A549 (cell line): Measurements from ENCODE around the gene HIGD1B. TPM values are rescaled to one million over a fixed set of nuclear protein-coding genes. Genes with fewer than 3 reads are reported as not detected.

Experiments used
- ATAC-seq, 2 experiments: fragments of 200-7000 bp in 1 of 2; fragments of >200 bp in 1 of 2; cut with Nextera tagmentation in 1 of 2; cut with Tn5 transposase in 1 of 2; 3 replicates each; pipeline versions ENCODE4 v1.8.0 to v1.9.1; 2018 to 2020; ENCODE audit warnings: mild to moderate bottlenecking in 1 of 2, moderate library complexity in 1 of 2
- CTCF ChIA-PET: fragments of 300-600 bp; sonication (Branson Sonifier 250); formaldehyde crosslinking; extraction: SDS; loops from one replicate; lab custom pipeline; 2021; ENCODE audit warnings: antibody characterized with exemption, inconsistent platforms; lab: Yijun Ruan, JAX
- POLR2A ChIA-PET: fragments of 350-600 bp; formaldehyde crosslinking; extraction: SDS; loops from one replicate; lab custom pipeline; 2021; ENCODE audit warnings: antibody characterized with exemption, inconsistent platforms; lab: Yijun Ruan, JAX
- DNase-seq, 2 experiments: peaks; one replicate each; pipeline versions ENCODE4 v3.0.0 to v3.0.0-alpha.2; 2011 to 2016; ENCODE audit warnings: low read depth in 1 of 2, low spot score in 1 of 2
- FAIRE-seq: peaks from 2 replicates; lab custom pipeline; 2011; peaks lifted over from hg19 to GRCh38; lab: Jason Lieb, UNC
- H3K27ac ChIP-seq, 2 experiments: fragments of >200 bp; sonication (Bioruptor Twin); formaldehyde crosslinking; 3 replicates each; pipeline ENCODE4 v1.5.1; 2016 to 2017
- H3K4me1 ChIP-seq: fragments of >200 bp; sonication (Bioruptor Twin); formaldehyde crosslinking; 3 replicates; pipeline ENCODE4 v1.6.1; 2016
- H3K4me2 ChIP-seq: fragments of >200 bp; sonication (Bioruptor Twin); formaldehyde crosslinking; 3 replicates; pipeline ENCODE4 v1.6.1; 2016
- H3K4me3 ChIP-seq: fragments of >200 bp; sonication (Bioruptor Twin); formaldehyde crosslinking; 3 replicates; pipeline ENCODE4 v1.5.1; 2016
- H3K9me3 ChIP-seq: fragments of >200 bp; sonication (Bioruptor Twin); formaldehyde crosslinking; 3 replicates; pipeline ENCODE4 v1.6.1; 2016
- CBX2 ChIP-seq: fragments of 200-600 bp; sonication (generic); IDR thresholded peaks from 2 replicates; pipeline ENCODE4 v1.6.1; 2016; ENCODE audit warnings: low read depth, mild to moderate bottlenecking, borderline replicate concordance
- CEBPB ChIP-seq, 2 experiments: fragments of >200 bp in 1 of 2; sonication (Bioruptor Twin) in 1 of 2; formaldehyde crosslinking in 1 of 2; IDR thresholded peaks; 2 replicates each; pipeline ENCODE4 v1.6.1; 2012 to 2016
- CHD2 ChIP-seq: fragments of 150-350 bp; IDR thresholded peaks from 2 replicates; pipeline ENCODE4 v1.6.1; 2014; ENCODE audit warnings: low read length; ENCODE audit not compliant: partially characterized antibody
- CHD4 ChIP-seq: fragments of 200-600 bp; sonication (generic); IDR thresholded peaks from 2 replicates; pipeline ENCODE4 v1.6.1; 2016; ENCODE audit warnings: antibody characterized with exemption, mild to moderate bottlenecking, borderline replicate concordance
- EP300 ChIP-seq, 2 experiments: fragments of >200 bp; sonication (Bioruptor Twin); formaldehyde crosslinking; IDR thresholded peaks; 2 replicates in 1 of 2; 3 replicates in 1 of 2; pipeline ENCODE4 v1.6.1; 2016 to 2017
- FOSL2 ChIP-seq, 2 experiments: fragments of 450-650 bp in 1 of 2; fragments of >200 bp in 1 of 2; sonication (Bioruptor Twin) in 1 of 2; formaldehyde crosslinking; IDR thresholded peaks; 2 replicates each; pipeline versions ENCODE4 v1.5.0 to v1.6.1; 2016 to 2020; ENCODE audit warnings: mild to moderate bottlenecking in 1 of 2, moderate library complexity in 1 of 2
- HEYL ChIP-seq: fragments of 250-450 bp; sonication (Bioruptor Pico); IDR thresholded peaks from 2 replicates; pipeline ENCODE4 v1.8.0; 2021; ENCODE audit warnings: mild to moderate bottlenecking, moderate library complexity
- JUNB ChIP-seq: fragments of >200 bp; sonication (Bioruptor Twin); formaldehyde crosslinking; IDR thresholded peaks from 2 replicates; pipeline ENCODE4 v1.6.1; 2016
- MAZ ChIP-seq: fragments of 150-350 bp; IDR thresholded peaks from 2 replicates; pipeline ENCODE4 v1.6.1; 2014; ENCODE audit warnings: antibody characterized with exemption, low read depth, low read length, borderline replicate concordance
- PHF8 ChIP-seq: fragments of 200-600 bp; sonication (generic); IDR thresholded peaks from 2 replicates; pipeline ENCODE4 v1.6.1; 2016; ENCODE audit warnings: low read depth, mild to moderate bottlenecking, antibody characterized with exemption, moderate library complexity, borderline replicate concordance
- POLR2A ChIP-seq: IDR thresholded peaks from 2 replicates; pipeline ENCODE4 v1.6.1; 2012; ENCODE audit warnings: mild to moderate bottlenecking, low read length
- POLR2AphosphoS2 ChIP-seq: conservative IDR thresholded peaks from 2 replicates; pipeline ENCODE4 v1.6.1; 2012; ENCODE audit warnings: low read length, improper control_type of control experiment, inconsistent platforms
- RAD21 ChIP-seq, 2 experiments: fragments of >200 bp in 1 of 2; sonication (Bioruptor Twin) in 1 of 2; formaldehyde crosslinking in 1 of 2; IDR thresholded peaks in 1 of 2; conservative IDR thresholded peaks in 1 of 2; 2 replicates in 1 of 2; 3 replicates in 1 of 2; pipeline ENCODE4 v1.6.1; 2012 to 2018; ENCODE audit warnings: inconsistent platforms in 1 of 2
- RARB ChIP-seq: fragments of 250-450 bp; sonication (Bioruptor Pico); IDR thresholded peaks from 2 replicates; pipeline ENCODE4 v1.8.0; 2021; ENCODE audit warnings: mild to moderate bottlenecking, moderate library complexity
- RCOR1 ChIP-seq: fragments of 150-350 bp; IDR thresholded peaks from 2 replicates; pipeline ENCODE4 v1.6.1; 2014; ENCODE audit warnings: antibody characterized with exemption, low read length, low read depth
- RFX5 ChIP-seq: fragments of 450-650 bp; IDR thresholded peaks from 2 replicates; pipeline ENCODE4 v1.7.1; 2014; ENCODE audit warnings: antibody characterized with exemption, mild to moderate bottlenecking, moderate library complexity
- RNF2 ChIP-seq: fragments of 200-600 bp; sonication (generic); IDR thresholded peaks from 2 replicates; pipeline ENCODE4 v1.6.1; 2016; ENCODE audit warnings: low read depth, mild to moderate bottlenecking, antibody characterized with exemption, moderate library complexity, borderline replicate concordance
- SMC3 ChIP-seq: fragments of >200 bp; sonication (Bioruptor Twin); formaldehyde crosslinking; IDR thresholded peaks from 3 replicates; pipeline ENCODE4 v1.6.1; 2018; ENCODE audit warnings: inconsistent platforms
- SREBF2 ChIP-seq: fragments of 450-650 bp; IDR thresholded peaks from 2 replicates; pipeline ENCODE4 v1.6.1; 2014; ENCODE audit warnings: mild to moderate bottlenecking, moderate library complexity
- TFCP2L1 ChIP-seq: fragments of 250-450 bp; sonication (Bioruptor Pico); IDR thresholded peaks from 2 replicates; pipeline ENCODE4 v1.5.0; 2021; ENCODE audit warnings: mild to moderate bottlenecking
- TP53 ChIP-seq: fragments of 250-450 bp; sonication (Bioruptor Pico); IDR thresholded peaks from 2 replicates; pipeline ENCODE4 v1.5.0; 2021; ENCODE audit warnings: mild to moderate bottlenecking, moderate library complexity
- ZFP36 ChIP-seq: fragments of 450-650 bp; IDR thresholded peaks from 2 replicates; pipeline ENCODE4 v1.6.1; 2014; ENCODE audit warnings: borderline replicate concordance; ENCODE audit not compliant: partially characterized antibody
- WGBS: methylation state at CpG from one replicate; pipeline ENCODE4 v1.1.6; 2017; ENCODE audit errors: missing lambda C conversion rate; 5-methylcytosine and 5-hydroxymethylcytosine counted together
- polyA plus RNA-seq, 4 experiments: library from polyadenylated mRNA; depleted of rRNA in 3 of 4; stranded (reverse); fragments of >200 nt; fragmentation: RNase III in 1 of 4; extraction: RNeasy Plus Mini Kit Qiagen cat#74134 plus additional on column Dnase treatment in 1 of 4; gene quantifications; 2 replicates in 3 of 4; 3 replicates in 1 of 4; pipeline ENCODE4 v1.2.3, GENCODE V29; 2011 to 2017
- TF ChIP-seq, protein P1 (sequence below): fragments of >200 bp; sonication (Bioruptor Twin); formaldehyde crosslinking; IDR thresholded peaks from 2 replicates; pipeline ENCODE4 v1.6.1; 2016
- TF ChIP-seq, protein P2 (sequence below): fragments of 150-350 bp; IDR thresholded peaks from 2 replicates; pipeline ENCODE4 v1.6.1; 2014; ENCODE audit warnings: low read depth, mild to moderate bottlenecking, low read length
- TF ChIP-seq, protein P3 (sequence below): fragments of >200 bp; sonication (Bioruptor Twin); formaldehyde crosslinking; IDR thresholded peaks from 3 replicates; pipeline ENCODE4 v1.6.1; 2016
- TF ChIP-seq, protein P4 (sequence below): fragments of >200 bp; sonication (Bioruptor Twin); formaldehyde crosslinking; IDR thresholded peaks from 3 replicates; pipeline ENCODE4 v1.5.1; 2016

Gene HIGD1B
- polyA plus RNA-seq, 2 of the 4 experiments (the other 2 are of a cell fraction) = not detected

DNA sequence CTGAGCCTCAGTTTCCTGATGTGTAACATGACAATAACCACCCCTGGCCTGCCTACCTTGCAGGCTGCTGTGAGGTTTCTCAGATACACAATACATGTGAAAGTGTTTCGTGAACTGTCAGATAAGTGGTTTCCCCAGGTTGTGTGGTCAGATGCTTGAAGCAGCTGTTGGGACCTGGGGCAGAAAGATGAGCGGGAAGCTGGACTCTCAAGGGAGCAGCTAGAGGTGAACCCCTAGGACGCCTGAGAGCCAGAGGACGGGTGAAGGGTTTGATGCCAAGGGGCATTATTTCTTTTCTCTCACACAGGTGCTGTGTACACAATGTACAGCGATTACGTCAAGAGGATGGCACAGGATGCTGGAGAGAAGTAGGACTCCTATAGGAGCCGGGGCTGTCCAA, 2.3 kb downstream of the HIGD1B start:
- Histone ChIP-seq H3K4me3 (no peak overlapping the region), H3K27ac (no peak overlapping the region)
- CTCF ChIA-PET = interaction anchor here (1.2 to 45.1 kb wide), 5 partner anchors 16 to 74 kb away, joined by 3 to 1787 read pairs (median 61); no protein-coding TSS in a partner anchor
- ATAC-seq = no peak
- no peak for TF ChIP-seq FOSL2 (IDR thresholded peaks at IDR 0.05)
- TF ChIP-seq FOSL2 (CRISPR knock-in tag; IDR thresholded peaks at IDR 0.05) = no peak
- TF ChIP-seq SMC3 = no peak
- no peak for TF ChIP-seq CEBPB (IDR thresholded peaks at IDR 0.05)
- no peak for TF ChIP-seq ZFP36
- TF ChIP-seq RFX5 = no peak
- TF ChIP-seq EP300 (IDR thresholded peaks at IDR 0.05) = no peak
- no peak for TF ChIP-seq TFCP2L1 (CRISPR knock-in tag)
- TF ChIP-seq TP53 (CRISPR knock-in tag) = no peak
- TF ChIP-seq CHD4 = no peak
- TF ChIP-seq, protein P1, sequence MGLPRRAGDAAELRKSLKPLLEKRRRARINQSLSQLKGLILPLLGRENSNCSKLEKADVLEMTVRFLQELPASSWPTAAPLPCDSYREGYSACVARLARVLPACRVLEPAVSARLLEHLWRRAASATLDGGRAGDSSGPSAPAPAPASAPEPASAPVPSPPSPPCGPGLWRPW = no peak
- no peak for TF ChIP-seq POLR2A
- TF ChIP-seq PHF8 = no peak
- TF ChIP-seq JUNB = no peak
- TF ChIP-seq CHD2 = no peak
- no peak for TF ChIP-seq HEYL
- no peak for TF ChIP-seq RARB (CRISPR knock-in tag)
- TF ChIP-seq, all 56 proteins: peak for 0
- Histone ChIP-seq H3K4me1 (no peaks in the 10 kb centered on the region), H3K4me2 (no peak overlapping the region), H3K9me3 (no peaks in the 10 kb centered on the region)
- DNase-seq = no peak
- POLR2A ChIA-PET = no interaction called here
- WGBS = 89% methylated on average over 7 of the region's 7 CpGs
- no peak for FAIRE-seq

DNA sequence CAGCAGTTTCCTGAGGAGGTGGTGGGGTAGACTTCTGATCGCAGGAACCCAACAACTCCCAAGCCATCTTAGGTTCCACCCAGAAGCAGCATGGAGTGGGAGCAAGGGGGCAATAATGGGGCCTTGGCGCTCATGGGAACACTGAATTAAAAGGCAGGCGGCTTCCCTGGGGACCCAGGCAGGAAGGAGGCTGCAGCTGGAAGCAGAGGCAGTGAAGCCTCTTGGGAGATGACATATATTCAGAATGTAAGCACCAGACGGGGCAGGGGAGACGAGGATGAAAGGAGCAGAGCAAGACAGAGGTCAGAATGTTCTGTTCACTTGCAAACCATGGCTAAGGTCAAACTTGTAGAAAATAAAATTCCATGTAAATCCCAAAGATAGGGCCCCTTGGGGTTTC, 2.9 kb downstream of the HIGD1B start:
- ATAC-seq (no peak), FAIRE-seq (no peak), DNase-seq (no peak)
- H3K27ac ChIP-seq = no peak overlapping the region
- TF ChIP-seq CHD4 = no peak
- TF ChIP-seq SMC3 = no peak
- TF ChIP-seq, protein P2, sequence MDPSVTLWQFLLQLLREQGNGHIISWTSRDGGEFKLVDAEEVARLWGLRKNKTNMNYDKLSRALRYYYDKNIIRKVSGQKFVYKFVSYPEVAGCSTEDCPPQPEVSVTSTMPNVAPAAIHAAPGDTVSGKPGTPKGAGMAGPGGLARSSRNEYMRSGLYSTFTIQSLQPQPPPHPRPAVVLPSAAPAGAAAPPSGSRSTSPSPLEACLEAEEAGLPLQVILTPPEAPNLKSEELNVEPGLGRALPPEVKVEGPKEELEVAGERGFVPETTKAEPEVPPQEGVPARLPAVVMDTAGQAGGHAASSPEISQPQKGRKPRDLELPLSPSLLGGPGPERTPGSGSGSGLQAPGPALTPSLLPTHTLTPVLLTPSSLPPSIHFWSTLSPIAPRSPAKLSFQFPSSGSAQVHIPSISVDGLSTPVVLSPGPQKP = no peak
- TF ChIP-seq, protein P1 = no peak
- TF ChIP-seq SREBF2 = no peak
- TF ChIP-seq CBX2 = no peak
- TF ChIP-seq POLR2AphosphoS2 = no peak
- ChIA-PET POLR2A (no interaction called here), CTCF (interaction anchor here (1.2 to 45.1 kb wide), 5 partner anchors 16 to 74 kb away, joined by 3 to 1787 read pairs (median 61); no protein-coding TSS in a partner anchor)
- no peaks in the 10 kb centered on the region for H3K4me1 ChIP-seq
- no peak overlapping the region for H3K4me3 ChIP-seq
- H3K4me2 ChIP-seq = no peak overlapping the region
- WGBS = 91% methylated on average over 5 of the region's 5 CpGs
- H3K9me3 ChIP-seq = no peaks in the 10 kb centered on the region

DNA sequence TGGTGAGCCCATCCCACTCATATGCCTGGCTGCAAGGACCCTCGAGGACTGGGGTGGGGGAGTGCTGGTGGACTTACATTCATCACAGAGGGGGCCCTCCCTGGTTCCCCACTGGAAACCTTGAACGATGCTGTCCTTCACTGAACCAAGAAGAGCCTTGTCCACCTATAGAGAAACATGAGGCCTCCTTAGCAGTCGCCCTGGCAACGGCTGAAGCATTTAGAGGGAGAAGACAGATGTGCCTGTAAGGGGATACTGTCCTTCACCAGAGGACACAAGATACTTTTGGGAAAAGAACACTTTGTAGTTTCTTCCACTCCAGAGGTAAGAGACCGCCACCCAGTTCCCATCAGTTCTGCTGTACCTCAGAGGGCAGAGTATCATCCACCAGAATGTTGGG, 6.5 kb downstream of the HIGD1B start:
- no peak overlapping the region for H3K27ac ChIP-seq
- DNase-seq (no peak), ATAC-seq (no peak), FAIRE-seq (no peak)
- 87% methylated on average over 5 of the region's 5 CpGs for WGBS
- POLR2A ChIA-PET = interaction anchor here (1.0 kb wide), 1 partner anchor 59 kb away, joined by 3 read pairs; no protein-coding TSS in a partner anchor
- CTCF ChIA-PET = interaction anchor here (1.4 to 45.1 kb wide), 5 partner anchors 12 to 168 kb away, joined by 3 to 1787 read pairs (median 21); no protein-coding TSS in a partner anchor
- H3K9me3 ChIP-seq = no peaks in the 10 kb centered on the region
- H3K4me1 ChIP-seq = no peaks in the 10 kb centered on the region
- H3K4me2 ChIP-seq = no peak overlapping the region
- H3K4me3 ChIP-seq = no peak overlapping the region
- no peak for TF ChIP-seq JUNB
- TF ChIP-seq MAZ = no peak
- TF ChIP-seq RNF2 = no peak
- no peak for TF ChIP-seq TFCP2L1 (CRISPR knock-in tag)
- TF ChIP-seq, protein P3, sequence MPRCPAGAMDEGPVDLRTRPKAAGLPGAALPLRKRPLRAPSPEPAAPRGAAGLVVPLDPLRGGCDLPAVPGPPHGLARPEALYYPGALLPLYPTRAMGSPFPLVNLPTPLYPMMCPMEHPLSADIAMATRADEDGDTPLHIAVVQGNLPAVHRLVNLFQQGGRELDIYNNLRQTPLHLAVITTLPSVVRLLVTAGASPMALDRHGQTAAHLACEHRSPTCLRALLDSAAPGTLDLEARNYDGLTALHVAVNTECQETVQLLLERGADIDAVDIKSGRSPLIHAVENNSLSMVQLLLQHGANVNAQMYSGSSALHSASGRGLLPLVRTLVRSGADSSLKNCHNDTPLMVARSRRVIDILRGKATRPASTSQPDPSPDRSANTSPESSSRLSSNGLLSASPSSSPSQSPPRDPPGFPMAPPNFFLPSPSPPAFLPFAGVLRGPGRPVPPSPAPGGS = no peak
- TF ChIP-seq RCOR1 = no peak
- TF ChIP-seq, protein P4, sequence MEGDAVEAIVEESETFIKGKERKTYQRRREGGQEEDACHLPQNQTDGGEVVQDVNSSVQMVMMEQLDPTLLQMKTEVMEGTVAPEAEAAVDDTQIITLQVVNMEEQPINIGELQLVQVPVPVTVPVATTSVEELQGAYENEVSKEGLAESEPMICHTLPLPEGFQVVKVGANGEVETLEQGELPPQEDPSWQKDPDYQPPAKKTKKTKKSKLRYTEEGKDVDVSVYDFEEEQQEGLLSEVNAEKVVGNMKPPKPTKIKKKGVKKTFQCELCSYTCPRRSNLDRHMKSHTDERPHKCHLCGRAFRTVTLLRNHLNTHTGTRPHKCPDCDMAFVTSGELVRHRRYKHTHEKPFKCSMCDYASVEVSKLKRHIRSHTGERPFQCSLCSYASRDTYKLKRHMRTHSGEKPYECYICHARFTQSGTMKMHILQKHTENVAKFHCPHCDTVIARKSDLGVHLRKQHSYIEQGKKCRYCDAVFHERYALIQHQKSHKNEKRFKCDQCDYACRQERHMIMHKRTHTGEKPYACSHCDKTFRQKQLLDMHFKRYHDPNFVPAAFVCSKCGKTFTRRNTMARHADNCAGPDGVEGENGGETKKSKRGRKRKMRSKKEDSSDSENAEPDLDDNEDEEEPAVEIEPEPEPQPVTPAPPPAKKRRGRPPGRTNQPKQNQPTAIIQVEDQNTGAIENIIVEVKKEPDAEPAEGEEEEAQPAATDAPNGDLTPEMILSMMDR = no peak
- no peak for TF ChIP-seq RAD21 (conservative IDR thresholded peaks at IDR 0.05 in 1 of 2, IDR thresholded peaks at IDR 0.05 in 1 of 2)
